Subcutaneous adipose tissue (tissue), 4 donors: ENCODE data around the gene TTLL9. TPM values are rescaled to one million over a fixed set of nuclear protein-coding genes. Genes with fewer than 3 reads are reported as not detected.

ENCODE experiments used
- total RNA-seq, 4 donors: library from RNA; depleted of rRNA; stranded (reverse); fragments of >200 nt; gene quantifications; one replicate each; pipeline ENCODE4 v1.1.0, GENCODE V29; 2016
- TF ChIP-seq, protein P1 (sequence below): fragments of 450-650 bp; IDR thresholded peaks from one replicate; pipeline ENCODE4 v1.5.1; 2016; ENCODE audit warnings: low read depth, mild to moderate bottlenecking, control low read depth, antibody characterized with exemption, moderate library complexity

Gene TTLL9
- total RNA-seq, 4 donors from 2014 or later, result 0.38 to 0.66 (median 0.51) TPM; not detected in 1

DNA sequence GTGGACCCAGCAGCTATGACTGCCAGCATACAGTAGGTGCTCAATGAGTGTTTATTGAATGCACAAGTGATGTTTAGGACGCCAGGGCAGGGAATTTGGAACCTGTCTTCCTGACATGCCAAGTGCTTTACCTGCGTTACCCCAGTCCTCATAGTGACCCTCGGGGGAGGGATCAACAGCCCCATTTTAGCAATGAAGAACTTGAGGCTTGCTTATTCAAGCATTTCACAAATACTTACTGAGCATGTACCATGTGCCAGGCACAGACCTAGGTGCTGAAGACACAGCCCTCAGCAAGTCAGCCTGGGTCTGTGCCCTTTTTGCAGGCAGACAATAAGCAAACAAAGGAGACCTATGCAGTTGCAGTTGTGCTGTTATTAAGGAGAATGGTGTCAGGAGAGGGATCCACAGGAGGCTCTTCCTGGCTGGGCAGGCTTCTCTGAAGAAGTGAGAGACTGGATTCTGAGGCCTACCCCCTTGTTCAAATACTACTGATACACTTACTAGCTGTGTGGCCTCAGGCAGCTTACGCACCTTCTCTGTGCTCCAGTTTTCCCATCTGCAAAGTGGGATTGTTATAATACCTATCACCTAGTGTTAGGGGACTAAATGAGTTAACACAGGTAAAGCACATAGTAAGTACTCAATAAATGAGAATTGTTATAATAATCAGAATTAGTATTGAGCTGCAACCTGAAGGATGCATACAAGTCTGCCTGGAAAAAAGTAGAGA is 39.8 kb downstream of the TTLL9 start:
- TF ChIP-seq, protein P1, sequence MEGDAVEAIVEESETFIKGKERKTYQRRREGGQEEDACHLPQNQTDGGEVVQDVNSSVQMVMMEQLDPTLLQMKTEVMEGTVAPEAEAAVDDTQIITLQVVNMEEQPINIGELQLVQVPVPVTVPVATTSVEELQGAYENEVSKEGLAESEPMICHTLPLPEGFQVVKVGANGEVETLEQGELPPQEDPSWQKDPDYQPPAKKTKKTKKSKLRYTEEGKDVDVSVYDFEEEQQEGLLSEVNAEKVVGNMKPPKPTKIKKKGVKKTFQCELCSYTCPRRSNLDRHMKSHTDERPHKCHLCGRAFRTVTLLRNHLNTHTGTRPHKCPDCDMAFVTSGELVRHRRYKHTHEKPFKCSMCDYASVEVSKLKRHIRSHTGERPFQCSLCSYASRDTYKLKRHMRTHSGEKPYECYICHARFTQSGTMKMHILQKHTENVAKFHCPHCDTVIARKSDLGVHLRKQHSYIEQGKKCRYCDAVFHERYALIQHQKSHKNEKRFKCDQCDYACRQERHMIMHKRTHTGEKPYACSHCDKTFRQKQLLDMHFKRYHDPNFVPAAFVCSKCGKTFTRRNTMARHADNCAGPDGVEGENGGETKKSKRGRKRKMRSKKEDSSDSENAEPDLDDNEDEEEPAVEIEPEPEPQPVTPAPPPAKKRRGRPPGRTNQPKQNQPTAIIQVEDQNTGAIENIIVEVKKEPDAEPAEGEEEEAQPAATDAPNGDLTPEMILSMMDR, result no peak

DNA sequence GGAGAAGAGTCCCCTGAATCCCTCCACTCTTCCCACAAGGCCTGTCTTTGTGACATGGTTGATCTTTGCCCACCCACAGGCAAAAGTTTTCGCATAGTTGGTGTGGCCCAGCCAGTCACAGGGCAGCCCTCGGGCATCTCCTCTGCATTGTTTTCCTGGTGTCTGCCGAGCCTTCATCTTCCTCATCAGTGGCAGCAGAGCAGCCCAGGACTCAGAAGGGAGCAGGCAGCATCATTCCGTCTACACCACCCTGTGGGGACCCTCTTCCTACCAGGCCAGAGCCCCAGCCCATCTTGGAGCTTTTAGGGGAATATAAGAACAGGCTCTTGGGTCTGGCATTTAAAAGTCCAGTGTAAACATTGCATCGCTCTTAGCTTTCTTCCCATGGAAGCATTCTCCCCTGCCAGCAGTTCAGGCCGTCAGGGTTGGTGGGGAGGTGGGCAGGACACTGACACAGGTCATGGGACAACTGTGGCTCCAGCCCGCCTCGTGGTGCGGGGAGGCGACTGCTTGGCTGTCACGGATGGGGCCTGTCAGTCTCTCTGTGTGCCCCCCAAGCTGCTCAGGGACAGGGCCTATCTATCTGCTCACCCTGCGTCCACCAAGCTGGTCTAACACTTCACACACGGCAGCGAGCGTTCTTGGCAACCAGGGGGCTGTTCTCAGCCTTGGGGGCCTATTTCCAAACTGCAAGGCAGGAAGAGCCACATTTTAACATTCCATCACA is 43.2 kb downstream of the TTLL9 start:
- TF ChIP-seq, protein P1, result no peak

DNA sequence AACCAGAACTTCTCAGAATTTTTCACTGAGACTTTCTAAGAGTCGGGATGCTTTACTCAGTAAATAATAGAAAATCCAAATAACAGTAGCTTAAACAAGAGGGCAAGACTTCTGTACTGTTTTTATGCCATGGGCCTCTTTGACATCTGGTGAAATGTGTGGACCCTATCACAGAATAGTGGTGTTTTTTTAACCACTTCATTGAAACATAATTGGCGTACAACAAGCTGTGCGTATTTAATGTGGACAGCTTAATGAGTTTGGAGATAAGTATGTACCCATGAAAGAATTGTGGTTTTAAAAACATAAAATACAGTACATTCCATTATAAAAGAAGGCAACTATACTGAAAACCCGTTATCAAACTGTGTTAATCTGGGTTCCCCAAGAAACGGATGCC is 43.7 kb downstream of the TTLL9 start:
- TF ChIP-seq, protein P1, result no peak

DNA sequence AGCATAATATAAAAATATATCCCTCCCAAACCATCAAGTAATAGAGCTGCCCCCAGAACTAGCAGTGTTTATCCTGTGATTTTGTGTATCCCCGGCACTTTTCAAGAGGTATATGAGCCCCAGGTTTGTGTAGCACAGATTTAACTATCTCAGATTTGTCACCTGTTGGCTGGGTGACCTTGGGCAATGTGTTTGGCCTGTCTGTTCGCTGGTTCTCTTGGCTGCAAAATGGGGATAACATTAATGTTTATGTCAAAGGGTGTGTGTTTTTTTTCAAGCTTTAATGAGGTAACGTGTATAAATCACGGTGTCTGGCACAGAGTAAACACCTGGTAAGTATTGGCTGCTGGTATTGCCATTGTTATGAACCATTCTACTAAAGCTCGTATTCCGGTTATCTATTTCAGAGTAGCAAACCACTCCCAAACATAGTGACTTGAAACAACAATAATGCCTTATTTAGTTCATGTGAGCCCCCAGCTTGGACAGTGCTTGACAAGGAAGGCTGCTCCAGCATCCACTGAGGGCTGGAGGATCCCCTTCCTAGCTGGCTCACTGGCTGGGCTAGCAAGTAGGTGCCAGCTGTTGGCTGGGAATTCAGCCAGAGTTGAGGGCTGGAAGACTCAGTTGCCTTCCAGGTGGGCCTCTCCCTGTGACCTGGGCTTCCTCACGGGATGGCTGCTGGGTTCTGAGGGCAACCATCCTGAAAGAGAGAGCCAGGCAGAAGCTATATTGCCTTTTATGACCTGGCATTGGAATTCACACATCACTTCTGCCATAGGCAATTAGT is 45.3 kb downstream of the TTLL9 start:
- TF ChIP-seq, protein P1, result no peak

DNA sequence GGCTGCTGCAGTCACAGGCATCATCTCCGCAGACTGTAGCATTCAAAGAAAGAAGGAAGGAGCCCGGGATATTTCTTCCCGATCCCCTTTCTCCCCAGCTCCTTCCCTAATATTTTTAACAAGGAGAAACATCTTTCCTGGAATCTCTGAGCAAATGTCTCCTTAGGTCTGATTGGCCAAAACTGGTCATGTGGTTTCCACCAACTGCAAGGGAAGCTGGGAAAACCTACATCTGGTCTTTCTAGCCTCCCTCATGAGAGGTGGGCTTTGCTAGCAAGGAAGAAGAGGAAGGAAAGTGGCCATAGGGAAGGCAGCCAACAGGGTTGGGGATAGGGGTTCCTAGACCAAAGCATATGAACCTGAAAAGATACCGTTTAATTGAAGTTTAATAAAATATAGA is 46.3 kb downstream of the TTLL9 start:
- TF ChIP-seq, protein P1, result no peak

DNA sequence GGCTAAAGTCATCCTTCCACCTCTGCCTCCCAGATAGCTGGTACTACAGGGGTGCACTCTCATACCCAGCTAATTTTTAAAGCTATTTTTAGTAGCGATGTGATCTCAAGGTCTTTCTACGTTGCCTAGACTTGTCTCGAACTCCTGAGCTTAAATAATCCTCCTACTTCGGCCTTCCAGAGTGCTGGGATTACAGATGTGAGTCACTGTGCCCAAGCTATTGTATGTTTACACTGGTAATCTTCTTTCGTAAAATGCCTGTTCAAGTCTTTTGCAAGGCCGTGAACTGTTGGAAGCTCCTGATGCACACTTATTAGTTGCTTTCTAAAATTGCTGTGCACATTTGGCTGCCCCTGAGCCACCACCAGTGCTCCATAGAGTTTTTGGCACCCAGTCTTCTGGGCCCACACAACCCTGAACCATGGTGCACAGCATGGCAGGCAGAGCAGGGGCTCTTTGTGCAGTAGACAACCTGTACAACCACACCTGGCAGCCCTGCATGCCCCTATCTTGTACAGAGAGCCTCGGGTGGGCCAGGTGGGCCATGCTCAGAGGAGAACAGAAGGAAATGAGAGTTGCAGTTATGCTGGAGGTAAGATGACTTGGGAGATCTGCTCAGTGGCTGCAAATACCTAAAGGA is 48.2 kb downstream of the TTLL9 start:
- TF ChIP-seq, protein P1, result no peak
